K562 (cell line): ENCODE results near the gene PRPF39. TPM values are rescaled to one million over a fixed set of nuclear protein-coding genes. Genes with fewer than 3 reads are reported as not detected.

Source experiments
- ATAC-seq: fragments of 200-7000 bp; cut with Tn5 transposase; 3 replicates; pipeline ENCODE4 v1.9.1; 2020; ENCODE audit warnings: moderate library complexity
- BruUV-seq: library from RNA; stranded (reverse); fragments of 400-500 nt; replicated peaks from 2 replicates; lab custom pipeline; 2021; lab: Mats Ljungman, UMichigan
- CTCF ChIA-PET: fragments of 300-600 bp; formaldehyde crosslinking; extraction: SDS; loops from one replicate; lab custom pipeline; 2021; ENCODE audit warnings: low intra/inter-chr PET ratio; lab: Yijun Ruan, JAX
- POLR2A ChIA-PET: fragments of 300-600, 350-650 bp; sonication (Branson Sonifier 250); formaldehyde crosslinking; extraction: SDS; loops from one replicate; lab custom pipeline; 2021; ENCODE audit warnings: antibody characterized with exemption, inconsistent platforms; lab: Yijun Ruan, JAX
- DNase-seq, 4 experiments: peaks; one replicate each; pipeline versions ENCODE4 v3.0.0 to v3.0.0-alpha.2; 2011 to 2018; ENCODE audit warnings: low spot score in 3 of 4, mixed read lengths in 3 of 4; ENCODE audit errors: extremely low read depth in 1 of 4
- FAIRE-seq: peaks from 2 replicates; lab custom pipeline; 2011; peaks lifted over from hg19 to GRCh38; lab: Jason Lieb, UNC
- H2AFZ ChIP-seq: 2 replicates; pipeline ENCODE4 v1.6.0; 2011; ENCODE audit warnings: low read depth, low read length, control low read depth, inconsistent platforms
- H3K27ac ChIP-seq: fragments of 200-600 bp; 3 replicates; pipeline ENCODE4 v1.8.0; 2011; ENCODE audit warnings: low read depth, mild to moderate bottlenecking, control low read depth, inconsistent platforms, low read length, moderate library complexity, mixed read lengths; ENCODE audit errors: extremely low read depth
- H3K27me3 ChIP-seq, 2 experiments: fragments of 300-600 bp in 1 of 2; 2 replicates in 1 of 2; 3 replicates in 1 of 2; pipeline versions ENCODE4 v1.6.0 to v1.8.0; 2011; ENCODE audit warnings: inconsistent platforms in 2 of 2, low read length in 2 of 2, mild to moderate bottlenecking in 1 of 2, mixed read lengths in 1 of 2, moderate library complexity in 1 of 2; ENCODE audit not compliant: control insufficient read depth in 2 of 2, insufficient read depth in 2 of 2
- H3K36me3 ChIP-seq: fragments of 300-600 bp; 3 replicates; pipeline ENCODE4 v1.8.0; 2011; ENCODE audit warnings: mild to moderate bottlenecking, low read length, inconsistent platforms; ENCODE audit not compliant: control insufficient read depth, insufficient read depth
- H3K4me1 ChIP-seq, 2 experiments: fragments of 200-600 bp in 1 of 2; replicated peaks in 1 of 2; 2 replicates in 1 of 2; 3 replicates in 1 of 2; pipeline versions ENCODE4 v1.5.1 to v1.8.0; 2011; ENCODE audit warnings: inconsistent platforms in 2 of 2, low read length in 2 of 2, mild to moderate bottlenecking in 1 of 2, mixed read lengths in 1 of 2, moderate library complexity in 1 of 2; ENCODE audit not compliant: control insufficient read depth in 2 of 2, insufficient read depth in 2 of 2
- H3K4me2 ChIP-seq: 2 replicates; pipeline ENCODE4 v1.6.1; 2011; ENCODE audit warnings: low read length, control low read depth, inconsistent platforms, mixed read lengths; ENCODE audit not compliant: insufficient read depth
- H3K4me3 ChIP-seq: fragments of 200-600 bp; sonication (generic), shearing (Covaris generic); 2 replicates; pipeline ENCODE4 v1.5.1; 2016; ENCODE audit warnings: control low read depth, inconsistent platforms
- H3K79me2 ChIP-seq: fragments of 200-600 bp; 3 replicates; pipeline ENCODE4 v1.8.0; 2011; ENCODE audit warnings: low read length, inconsistent platforms; ENCODE audit not compliant: control insufficient read depth, insufficient read depth
- H3K9ac ChIP-seq, 2 experiments: 2 replicates each; pipeline versions ENCODE4 v1.6.0 to v1.6.1; 2011; ENCODE audit warnings: low read depth in 2 of 2, low read length in 2 of 2, control low read depth in 1 of 2, inconsistent platforms in 1 of 2, mild to moderate bottlenecking in 1 of 2, mixed read lengths in 1 of 2; ENCODE audit not compliant: insufficient read depth in 1 of 2
- H3K9me1 ChIP-seq: one replicate; pipeline ENCODE4 v1.6.0; 2011; ENCODE audit warnings: inconsistent platforms, mild to moderate bottlenecking, low read length, moderate library complexity; ENCODE audit not compliant: control insufficient read depth, insufficient read depth
- H3K9me3 ChIP-seq: replicated peaks from 2 replicates; pipeline ENCODE4 v1.5.1; 2011; ENCODE audit warnings: low read depth, low read length, inconsistent platforms; ENCODE audit not compliant: control insufficient read depth, insufficient read depth
- H4K20me1 ChIP-seq: replicated peaks from 2 replicates; pipeline ENCODE4 v1.6.1; 2011; ENCODE audit warnings: low read length, inconsistent platforms, mixed read lengths; ENCODE audit not compliant: control insufficient read depth, insufficient read depth
- AFF1 ChIP-seq, 2 experiments: fragments of 450-650 bp; IDR thresholded peaks; 2 replicates each; pipeline ENCODE4 v1.6.1; 2018; ENCODE audit warnings: mild to moderate bottlenecking in 2 of 2, low read depth in 1 of 2; ENCODE audit not compliant: partially characterized antibody in 2 of 2
- ARNT ChIP-seq, 2 experiments: fragments of 450-650 bp; IDR thresholded peaks; 2 replicates each; pipeline ENCODE4 v1.6.1; 2016; ENCODE audit warnings: mild to moderate bottlenecking in 1 of 2
- CBX2 ChIP-seq: fragments of 200-600 bp; sonication (generic); IDR thresholded peaks from one replicate; pipeline ENCODE4 v1.6.1; 2012; ENCODE audit warnings: mild to moderate bottlenecking, low read length, inconsistent platforms; ENCODE audit not compliant: insufficient read depth, poor library complexity, severe bottlenecking
- CREB3L1 ChIP-seq: fragments of 450-650 bp; IDR thresholded peaks from 2 replicates; pipeline ENCODE4 v1.6.1; 2014; ENCODE audit warnings: low read depth, mild to moderate bottlenecking, moderate library complexity, borderline replicate concordance
- DMBX1 ChIP-seq: fragments of 250-450 bp; sonication (Bioruptor Pico); IDR thresholded peaks from 2 replicates; pipeline ENCODE4 v1.8.0; 2022; ENCODE audit warnings: inconsistent platforms, mild to moderate bottlenecking, moderate library complexity, borderline replicate concordance
- KLF10 ChIP-seq: fragments of 250-450 bp; sonication (Bioruptor Pico); IDR thresholded peaks from 2 replicates; pipeline ENCODE4 v1.6.1; 2021; ENCODE audit warnings: matching md5 sums
- MCM7 ChIP-seq, 2 experiments: fragments of 450-650 bp; IDR thresholded peaks; 2 replicates each; pipeline ENCODE4 v1.6.1; 2016 to 2018
- NFRKB ChIP-seq: fragments of 450-650 bp; IDR thresholded peaks from 2 replicates; pipeline ENCODE4 v1.6.1; 2016; ENCODE audit warnings: low read depth
- RHOXF2B ChIP-seq: fragments of 250-450 bp; sonication (Bioruptor Pico); conservative IDR thresholded peaks from 2 replicates; pipeline ENCODE4 v1.5.1; 2021
- SIRT6 ChIP-seq: IDR thresholded peaks from one replicate; pipeline ENCODE4 v1.6.1; 2012; ENCODE audit warnings: low read depth, mild to moderate bottlenecking, control low read depth, inconsistent platforms, low read length, moderate library complexity
- TBP ChIP-seq: optimal IDR thresholded peaks from 2 replicates; pipeline ENCODE3; 2011; ENCODE audit warnings: low read depth, low read length, improper control_type of control experiment
- TEAD1 ChIP-seq, 2 experiments: fragments of 450-650 bp in 1 of 2; sonication (generic) in 1 of 2; formaldehyde crosslinking; IDR thresholded peaks; 2 replicates each; pipeline versions ENCODE4 v1.4.0 to v1.8.0; 2020 to 2022; ENCODE audit warnings: mild to moderate bottlenecking in 2 of 2, missing genetic modification reagents in 1 of 2
- ZNF311 ChIP-seq: fragments of 250-450 bp; sonication (Bioruptor Pico); IDR thresholded peaks from 2 replicates; pipeline ENCODE4 v1.4.0; 2020; ENCODE audit warnings: mild to moderate bottlenecking, moderate library complexity
- ZNF707 ChIP-seq: fragments of 250-450 bp; sonication (Bioruptor Pico); conservative IDR thresholded peaks from 2 replicates; pipeline ENCODE4 v1.8.0; 2022; ENCODE audit warnings: inconsistent platforms, mild to moderate bottlenecking, moderate library complexity
- ZNF785 ChIP-seq: fragments of 250-450 bp; sonication (Bioruptor Pico); IDR thresholded peaks from 2 replicates; pipeline ENCODE4 v1.4.0; 2020; ENCODE audit warnings: mild to moderate bottlenecking
- ZSCAN29 ChIP-seq: fragments of 450-650 bp; IDR thresholded peaks from 2 replicates; pipeline ENCODE4 v1.6.1; 2017
- whole genome bisulfite sequencing: fragments of 100-300 bp; shearing (Covaris generic); methylation state at CpG from one replicate; pipeline ENCODE4 v1.1.6; 2016; ENCODE audit warnings: low coverage, mixed read lengths; ENCODE audit not compliant: insufficient coverage; ENCODE audit errors: missing lambda C conversion rate; 5-methylcytosine and 5-hydroxymethylcytosine counted together
- in situ Hi-C: fragments of 300-500 bp; cut with MboI; formaldehyde crosslinking; loops from 4 replicates; pipeline ENCODE4 v1.15.0; 2018; ENCODE audit warnings: inconsistent platforms, mixed read lengths
- intact Hi-C: fragments of 100-400 bp; cut with micrococcal nuclease; formaldehyde crosslinking; loops from 2 replicates; pipeline ENCODE4 v1.14.2; 2022
- polyA plus RNA-seq, 8 experiments: library from polyadenylated mRNA; depleted of rRNA in 4 of 8; stranded (reverse) in 5 of 8; unstranded in 3 of 8; fragments of >200 nt; fragmentation: Nextera tagmentation in 2 of 8; fragmentation: Illumina TruSeq in 1 of 8; extraction: Ambion mirVana in 2 of 8; extraction: Trizol in 1 of 8; gene quantifications; 2 replicates each; pipeline versions ENCODE4 v1.2.1 to v1.2.3, GENCODE V29; 2011 to 2014; ENCODE audit warnings: inconsistent platforms in 1 of 8, missing spikeins in 1 of 8
- total RNA-seq, 7 experiments: library from RNA; depleted of rRNA in 6 of 7; stranded (reverse); fragments of >200 nt in 6 of 7; fragmentation: Illumina TruSeq in 2 of 7; extraction: Trizol in 2 of 7; gene quantifications; 2 replicates each; pipeline versions ENCODE4 v1.2.1 to v1.2.3, GENCODE V29; 2011 to 2021; ENCODE audit warnings: low replicate concordance in 1 of 7
- TF ChIP-seq, protein P1 (sequence below): fragments of 450-650 bp; formaldehyde crosslinking; IDR thresholded peaks from 2 replicates; pipeline ENCODE4 v1.4.0; 2020; ENCODE audit warnings: mild to moderate bottlenecking, moderate library complexity

The PRPF39 gene
- total and polyA plus RNA-seq, 9 of the 15 experiments (the other 6 are each of a cell fraction or from before 2014, with no cell fraction given): 13.3 to 50.4 (median 24.8) TPM

GRCh38 chr14:45135156-45135555 lies 51.2 kb downstream of the PRPF39 start:
- H4K20me1 ChIP-seq: 0 out of 2 replicates have a peak, but pooled peaks cover 5% of the 10 kb centered on the region
- ChIA-PET CTCF (no interaction called here), POLR2A (interaction anchor here (0.8 to 1.7 kb wide), 3 partner anchors 16 to 51 kb away, joined by 3 to 5 read pairs (median 3); partner anchors contain the start of gene PRPF39)
- peak overlapping the region in 1 of 2 experiments; percentile 84; a peak in 3 of 4 replicates for H3K9ac ChIP-seq
- WGBS: 0% methylated on average over 7 of the region's 7 CpGs
- peak overlapping the region; percentile 91 for H3K4me3 ChIP-seq
- no peaks in the 10 kb centered on the region for H3K27me3 ChIP-seq
- peak overlapping the region; percentile 95 for H3K4me2 ChIP-seq
- in situ Hi-C loops (no loop called here), intact Hi-C loops (loop anchor here (1.0 to 5.0 kb wide), 5 partner anchors 48 to 223 kb away; partner anchors contain the start of genes KLHL28 and MIS18BP1)
- DNase-seq (no peak), ATAC-seq (no peak), FAIRE-seq (no peak)
- no peaks in the 10 kb centered on the region; a peak in 3 of 5 replicates for H3K4me1 ChIP-seq
- 0 out of 3 replicates have a peak, but pooled peaks cover 3% of the 10 kb centered on the region for H3K36me3 ChIP-seq
- peak overlapping the region; percentile 86; the same call in 2 of the 3 replicates for H3K27ac ChIP-seq
- TF ChIP-seq MCM7 (IDR thresholded peaks at IDR 0.05) (no peak), TEAD1 (CRISPR knock-in tag; IDR thresholded peaks at IDR 0.05) (no peak), CREB3L1 (no peak), SIRT6 (no peak), DMBX1 (CRISPR knock-in tag) (no peak), NFRKB (no peak), ZNF311 (CRISPR knock-in tag) (no peak), RHOXF2B (CRISPR knock-in tag) (no peak), KLF10 (CRISPR knock-in tag) (no peak), CBX2 (no peak), AFF1 (IDR thresholded peaks at IDR 0.05; ENCODE audit: low read depth in 1 of 2, partially characterized antibody in 2 of 2) (no peak), TBP (no peak), ZSCAN29 (no peak), ZNF707 (CRISPR knock-in tag) (no peak), ARNT (IDR thresholded peaks at IDR 0.05) (no peak), ZNF785 (CRISPR knock-in tag) (no peak)
- TF ChIP-seq, protein P1, sequence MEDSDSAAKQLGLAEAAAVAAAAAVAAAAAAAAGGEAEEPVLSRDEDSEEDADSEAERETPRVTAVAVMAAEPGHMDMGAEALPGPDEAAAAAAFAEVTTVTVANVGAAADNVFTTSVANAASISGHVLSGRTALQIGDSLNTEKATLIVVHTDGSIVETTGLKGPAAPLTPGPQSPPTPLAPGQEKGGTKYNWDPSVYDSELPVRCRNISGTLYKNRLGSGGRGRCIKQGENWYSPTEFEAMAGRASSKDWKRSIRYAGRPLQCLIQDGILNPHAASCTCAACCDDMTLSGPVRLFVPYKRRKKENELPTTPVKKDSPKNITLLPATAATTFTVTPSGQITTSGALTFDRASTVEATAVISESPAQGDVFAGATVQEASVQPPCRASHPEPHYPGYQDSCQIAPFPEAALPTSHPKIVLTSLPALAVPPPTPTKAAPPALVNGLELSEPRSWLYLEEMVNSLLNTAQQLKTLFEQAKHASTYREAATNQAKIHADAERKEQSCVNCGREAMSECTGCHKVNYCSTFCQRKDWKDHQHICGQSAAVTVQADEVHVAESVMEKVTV (CRISPR knock-in tag): no peak
- no TSS peak for BruUV-seq
- H3K9me3 ChIP-seq: no peaks in the 10 kb centered on the region
- no peaks in the 10 kb centered on the region for H3K9me1 ChIP-seq
- peak overlapping the region; percentile 98 for H2AFZ ChIP-seq
- peaks cover 83% of the 10 kb centered on the region for H3K79me2 ChIP-seq
